Ectodermal cell (in vitro differentiated cells): Measurements from ENCODE around the gene PDE3A.
"Not testable (repeated sequence)": the region's sequence is repeated elsewhere in the genome, so short reads cannot be mapped to it uniquely, and the experiment has no call there.

Experiments
- H3K27ac ChIP-seq: 2 replicates; pipeline ENCODE4 v1.7.0; 2013; ENCODE audit warnings: mild to moderate bottlenecking, low read depth, low read length; ENCODE audit not compliant: insufficient read depth, poor library complexity, severe bottlenecking
- H3K27me3 ChIP-seq: 2 replicates; pipeline ENCODE4 v1.7.0; 2013; ENCODE audit warnings: mild to moderate bottlenecking, low read length; ENCODE audit not compliant: insufficient read depth, control insufficient read depth, poor library complexity, severe bottlenecking
- H3K36me3 ChIP-seq: one replicate; pipeline ENCODE4 v1.7.0; 2013; ENCODE audit warnings: low read length; ENCODE audit not compliant: control insufficient read depth, insufficient read depth
- H3K4me1 ChIP-seq: one replicate; pipeline ENCODE4 v1.7.0; 2013; ENCODE audit warnings: low read length; ENCODE audit not compliant: control insufficient read depth, insufficient read depth
- H3K4me3 ChIP-seq: 2 replicates; pipeline ENCODE4 v1.7.0; 2013; ENCODE audit warnings: low read depth, low read length, control low read depth; ENCODE audit not compliant: insufficient read depth
- H3K9me3 ChIP-seq: 2 replicates; pipeline ENCODE4 v1.7.0; 2013; ENCODE audit warnings: mild to moderate bottlenecking, low read length, moderate library complexity; ENCODE audit not compliant: control insufficient read depth
- WGBS, 2 experiments: methylation state at CpG; one replicate each; pipeline ENCODE4 v1.1.7; 2013; ENCODE audit warnings: missing lambda C conversion rate in 2 of 2; 5-methylcytosine and 5-hydroxymethylcytosine counted together

PDE3A gene

DNA sequence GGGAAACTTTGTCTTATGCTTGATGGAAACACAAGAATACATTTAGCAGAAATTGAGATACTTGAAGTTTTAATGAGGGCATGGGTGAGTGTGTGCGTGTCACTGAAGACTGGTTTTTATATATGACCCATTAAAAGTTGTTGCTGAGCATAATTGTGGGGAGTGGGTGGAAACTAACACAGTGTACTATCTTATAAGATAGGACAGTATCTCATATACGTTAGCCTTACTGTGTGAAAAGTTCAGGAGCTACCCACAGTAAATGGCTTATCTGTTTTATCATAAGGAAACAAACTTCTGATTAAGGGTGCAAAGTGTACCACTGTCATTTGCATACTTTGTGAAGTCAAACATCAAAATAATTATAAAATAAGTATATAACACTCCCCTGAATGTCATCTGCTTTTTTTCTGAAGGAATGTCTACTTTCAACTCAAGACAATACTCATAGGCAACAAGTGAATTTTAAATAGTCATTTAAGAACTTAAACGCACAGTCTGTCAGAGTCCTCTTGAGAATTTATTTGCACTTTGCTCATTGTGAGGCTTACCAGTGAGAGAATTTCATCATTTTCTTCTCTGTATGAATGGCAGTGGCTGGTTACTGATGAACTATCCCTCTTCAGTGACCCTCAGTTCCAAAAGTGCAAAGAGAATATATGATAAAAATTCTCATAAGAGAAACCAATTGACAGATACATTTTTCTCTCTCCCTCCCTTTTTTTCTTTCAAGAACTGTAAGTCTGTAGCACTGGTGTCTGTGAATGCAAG, 4.2 kb downstream of the PDE3A start:
- H3K4me1 ChIP-seq, result no peaks in the 10 kb centered on the region
- no peaks in the 10 kb centered on the region for H3K36me3 ChIP-seq
- H3K9me3 ChIP-seq, result no peaks in the 10 kb centered on the region
- peaks cover 26% of the 10 kb centered on the region for H3K27me3 ChIP-seq
- no peak overlapping the region for H3K4me3 ChIP-seq
- H3K27ac ChIP-seq, result no peak overlapping the region
- WGBS, 2 experiments, result 98 to 100% methylated on average over 2 to 3 of the region's 3 CpGs

DNA sequence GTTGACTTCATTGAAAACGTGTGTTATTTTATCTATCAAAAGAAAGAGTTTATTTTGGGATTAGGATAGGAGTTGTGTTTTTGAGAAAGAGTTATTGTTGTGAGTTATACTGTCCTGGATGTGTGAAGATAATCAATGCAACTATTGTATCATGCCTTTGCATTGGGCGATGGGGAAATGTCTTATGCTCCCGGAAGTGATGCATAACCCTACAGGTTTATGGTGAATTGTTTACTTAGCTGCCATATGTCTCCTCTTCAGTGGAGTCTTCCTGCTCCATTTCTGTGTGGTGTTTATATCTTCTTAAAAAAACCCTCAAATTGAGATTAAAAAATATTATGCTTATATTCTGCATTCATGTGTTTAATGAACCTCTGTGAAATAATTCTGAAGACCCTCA, 6.5 kb downstream of the PDE3A start:
- no peak overlapping the region for H3K4me3 ChIP-seq
- H3K27ac ChIP-seq, result no peak overlapping the region
- 81 to 83% methylated on average over 3 of the region's 3 CpGs for WGBS, 2 experiments
- peaks cover 18% of the 10 kb centered on the region for H3K27me3 ChIP-seq
- H3K4me1 ChIP-seq, result no peaks in the 10 kb centered on the region
- H3K36me3 ChIP-seq, result no peaks in the 10 kb centered on the region
- H3K9me3 ChIP-seq, result no peaks in the 10 kb centered on the region

DNA sequence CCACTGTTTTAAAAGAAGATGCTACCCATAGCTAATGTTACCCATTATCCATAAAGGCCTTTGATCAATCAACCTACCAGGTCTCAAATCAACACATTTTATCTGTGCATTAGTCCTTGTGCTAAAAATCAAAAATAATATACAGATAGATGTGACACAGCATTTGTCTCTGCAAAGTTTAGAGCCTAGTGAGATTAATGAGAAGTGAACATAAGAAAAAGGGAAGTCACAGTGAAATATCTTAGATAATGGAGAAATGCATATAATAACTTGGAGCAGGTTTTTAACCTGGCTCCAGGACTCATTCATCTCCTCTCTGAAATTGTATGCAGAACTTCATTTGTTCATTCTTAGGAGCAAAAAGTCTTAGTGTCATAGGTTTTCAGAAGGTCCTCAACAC, 7.2 kb downstream of the PDE3A start:
- Histone ChIP-seq H3K9me3 (no peaks in the 10 kb centered on the region), H3K36me3 (no peaks in the 10 kb centered on the region), H3K27ac (no peak overlapping the region), H3K4me3 (no peak overlapping the region), H3K4me1 (no peaks in the 10 kb centered on the region), H3K27me3 (peaks cover 10% of the 10 kb centered on the region)

DNA sequence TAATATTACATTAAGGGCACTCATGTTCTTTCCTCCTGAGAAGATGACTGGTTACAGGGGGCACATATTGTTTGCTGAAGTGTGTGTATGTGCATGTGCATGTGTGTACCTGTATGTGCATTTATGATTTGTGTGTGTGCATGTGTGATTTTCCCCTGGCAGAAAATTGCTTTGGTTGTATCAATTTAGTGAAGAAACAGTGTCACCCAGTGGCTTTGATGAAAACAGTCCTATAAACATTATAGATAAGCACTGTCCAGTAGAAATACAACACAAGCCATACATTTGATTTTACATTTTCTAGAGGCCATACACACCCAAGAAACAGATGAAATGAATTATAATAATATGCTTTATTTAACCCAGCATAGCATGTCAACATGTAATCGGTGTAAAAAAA, 8.6 kb downstream of the PDE3A start:
- Histone ChIP-seq H3K27ac (no peak overlapping the region), H3K4me3 (no peak overlapping the region), H3K4me1 (no peaks in the 10 kb centered on the region), H3K27me3 (no peaks in the 10 kb centered on the region), H3K9me3 (no peaks in the 10 kb centered on the region), H3K36me3 (no peaks in the 10 kb centered on the region)
- WGBS, 2 experiments, result 100% methylated on average over 1 of the region's 1 CpG; no CpG with 5 or more reads in 1 of the 2 experiments

DNA sequence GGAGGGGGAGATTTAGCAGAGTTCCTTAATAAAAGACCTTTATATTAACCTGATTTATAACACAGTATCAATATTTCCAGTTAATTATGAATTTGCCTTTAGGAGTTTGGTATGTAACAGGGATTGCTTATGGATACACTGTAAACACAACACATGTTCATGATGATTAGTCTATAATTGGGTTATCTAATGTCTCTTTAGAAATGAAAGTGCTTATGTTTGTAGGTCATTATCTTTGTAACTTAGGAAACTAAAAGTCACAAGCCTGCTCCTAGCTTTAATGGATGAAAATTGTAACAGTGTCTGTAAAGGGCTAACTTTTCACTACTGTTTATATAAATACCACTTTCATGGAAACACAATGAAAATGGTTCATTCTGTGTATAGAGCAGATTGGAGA, 9.4 kb downstream of the PDE3A start:
- no peaks in the 10 kb centered on the region for H3K27me3 ChIP-seq
- no peaks in the 10 kb centered on the region for H3K36me3 ChIP-seq
- H3K9me3 ChIP-seq, result no peaks in the 10 kb centered on the region
- H3K4me3 ChIP-seq, result no peak overlapping the region
- no peak overlapping the region for H3K27ac ChIP-seq
- no peaks in the 10 kb centered on the region for H3K4me1 ChIP-seq

DNA sequence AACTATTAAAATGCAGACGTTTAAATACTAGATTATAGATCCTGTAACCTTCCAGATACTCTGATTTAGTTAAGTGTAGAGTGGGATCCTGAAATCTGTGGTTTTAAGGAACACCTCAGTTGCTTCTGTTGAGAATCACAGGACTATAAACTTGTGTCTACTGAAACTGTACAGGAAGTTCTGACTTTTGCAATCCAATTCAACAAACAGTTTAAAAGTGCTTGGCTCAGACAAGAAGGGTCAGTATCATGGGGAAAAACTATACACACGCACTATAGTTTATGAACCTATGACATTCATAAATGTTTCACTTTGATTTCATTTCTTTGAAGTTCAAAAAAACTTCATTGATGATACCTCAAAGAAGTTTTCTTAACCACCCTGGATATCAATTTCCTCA, 13.8 kb downstream of the PDE3A start:
- Histone ChIP-seq H3K27me3 (no peaks in the 10 kb centered on the region), H3K27ac (no peak overlapping the region), H3K36me3 (no peaks in the 10 kb centered on the region), H3K4me1 (no peaks in the 10 kb centered on the region), H3K4me3 (no peak overlapping the region), H3K9me3 (no peaks in the 10 kb centered on the region)
- WGBS, 2 experiments, result 91 to 94% methylated on average over 1 to 2 of the region's 2 CpGs

DNA sequence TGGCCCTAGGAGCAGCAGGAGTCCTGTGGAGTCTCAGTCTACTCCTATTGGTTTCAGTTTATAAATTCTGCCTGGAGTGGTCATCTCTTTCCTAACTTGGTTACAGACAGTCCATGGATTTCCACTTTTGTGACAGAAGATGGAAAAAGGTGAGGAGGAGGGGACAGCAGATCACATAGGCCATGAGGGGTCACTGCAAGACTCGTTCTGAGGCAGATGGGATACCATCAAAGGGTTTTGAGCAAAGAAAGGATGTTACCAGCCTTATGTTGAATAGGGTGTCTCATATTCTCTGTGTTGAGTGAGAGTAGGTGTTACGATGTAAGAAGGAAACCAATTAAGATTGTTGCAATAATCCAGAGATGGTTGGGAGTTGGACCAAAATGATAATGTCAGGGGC, 15.3 kb downstream of the PDE3A start:
- no peaks in the 10 kb centered on the region for H3K4me1 ChIP-seq
- H3K4me3 ChIP-seq, result no peak overlapping the region
- H3K27me3 ChIP-seq, result no peaks in the 10 kb centered on the region
- no peaks in the 10 kb centered on the region for H3K9me3 ChIP-seq
- 82 to 91% methylated on average over 2 of the region's 2 CpGs for WGBS, 2 experiments
- no peaks in the 10 kb centered on the region for H3K36me3 ChIP-seq
- no peak overlapping the region for H3K27ac ChIP-seq

DNA sequence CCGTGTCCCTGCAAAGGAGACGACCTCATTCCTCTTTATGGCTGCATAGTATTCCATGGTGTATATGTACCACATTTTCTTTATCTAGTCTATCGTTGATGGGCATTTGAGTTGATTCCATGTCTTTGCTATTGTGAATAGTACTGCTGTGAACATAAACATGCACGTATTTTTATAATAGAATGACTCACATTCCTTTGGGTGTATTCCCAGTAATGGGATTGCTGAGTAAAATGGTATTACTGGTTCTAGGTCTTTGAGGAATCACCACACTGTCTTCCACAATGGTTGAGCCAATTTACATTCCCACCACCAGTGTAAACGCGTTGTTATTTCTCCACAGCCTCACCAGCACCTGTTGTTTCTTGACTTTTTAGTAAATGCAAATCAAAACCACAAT, 16.5 kb downstream of the PDE3A start:
- not testable (repeated sequence) for H3K9me3 ChIP-seq, H3K4me3 ChIP-seq, H3K27me3 ChIP-seq, H3K27ac ChIP-seq, H3K36me3 ChIP-seq, H3K4me1 ChIP-seq
- 85 to 94% methylated on average over 5 to 6 of the region's 6 CpGs for WGBS, 2 experiments

DNA sequence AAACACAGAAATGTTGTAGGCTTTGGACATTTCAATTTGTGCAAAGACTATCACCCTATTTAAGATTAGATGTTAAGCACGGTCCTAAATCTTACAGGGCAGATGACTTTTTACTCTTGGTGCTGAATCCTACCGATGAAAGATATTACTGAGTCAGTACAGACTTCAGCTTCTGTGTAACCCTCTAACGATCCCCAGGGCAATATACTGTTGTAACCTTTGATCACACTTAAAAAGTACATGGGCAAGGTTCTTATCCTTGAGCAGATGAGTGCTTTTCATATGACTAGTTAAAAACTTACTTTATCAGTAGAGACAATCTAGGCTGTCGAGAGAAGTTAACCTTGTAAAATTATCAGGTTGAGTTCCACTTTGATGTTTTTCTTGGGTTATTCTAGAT, 22.5 kb downstream of the PDE3A start:
- H3K4me3 ChIP-seq, result no peak overlapping the region
- WGBS, 2 experiments, result 94 to 96% methylated on average over 3 to 4 of the region's 4 CpGs

DNA sequence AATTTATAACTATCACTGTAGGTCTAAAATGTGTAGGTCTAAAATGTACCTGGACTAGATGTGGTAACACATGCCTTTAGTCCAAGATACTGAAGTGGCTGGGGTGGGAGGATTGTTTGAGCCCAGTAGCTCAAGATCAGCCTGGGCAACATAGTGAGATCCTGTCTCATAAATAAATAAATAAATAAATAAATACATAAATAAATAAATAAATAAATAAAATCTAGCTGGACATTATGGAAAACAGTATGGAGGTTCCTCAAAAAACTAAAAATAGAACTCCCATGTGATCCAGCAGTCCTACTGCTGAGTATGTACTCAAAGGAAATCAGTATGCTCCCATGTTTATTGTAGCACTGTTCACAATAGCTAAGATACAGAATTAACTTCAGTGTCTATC, 24.0 kb downstream of the PDE3A start:
- Histone ChIP-seq H3K9me3 (no peaks in the 10 kb centered on the region), H3K4me3 (no peak overlapping the region), H3K36me3 (no peaks in the 10 kb centered on the region), H3K27me3 (no peaks in the 10 kb centered on the region), H3K27ac (no peak overlapping the region), H3K4me1 (no peaks in the 10 kb centered on the region)

More for the DNA sequence above, 22.5 kb downstream of the PDE3A start:
- H3K9me3 ChIP-seq, result no peaks in the 10 kb centered on the region
- H3K36me3 ChIP-seq, result no peaks in the 10 kb centered on the region
- H3K27ac ChIP-seq, result no peak overlapping the region
- no peaks in the 10 kb centered on the region for H3K4me1 ChIP-seq
- H3K27me3 ChIP-seq, result no peaks in the 10 kb centered on the region

DNA sequence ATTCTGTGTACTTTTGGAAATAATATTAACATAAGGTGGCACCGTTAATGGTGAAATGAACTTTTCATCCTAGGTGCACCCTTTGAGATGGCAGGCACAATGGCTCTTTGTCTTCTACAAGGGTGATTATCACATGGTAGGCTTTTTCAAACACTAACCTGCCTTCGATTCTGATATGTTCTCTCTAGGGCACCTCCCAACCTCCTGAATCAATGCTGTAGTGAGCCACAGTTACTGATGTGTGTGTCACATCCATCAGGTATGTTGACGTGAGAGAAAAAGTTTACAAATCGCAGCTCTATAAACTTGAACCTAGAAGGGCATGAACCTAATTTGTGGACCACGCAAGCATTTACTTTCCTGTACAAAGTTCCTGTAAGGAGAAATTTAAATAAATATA, 25.4 kb downstream of the PDE3A start:
- H3K27me3 ChIP-seq, result no peaks in the 10 kb centered on the region
- H3K27ac ChIP-seq, result no peak overlapping the region
- H3K9me3 ChIP-seq, result no peaks in the 10 kb centered on the region
- 95 to 96% methylated on average over 5 of the region's 5 CpGs for WGBS, 2 experiments
- H3K36me3 ChIP-seq, result no peaks in the 10 kb centered on the region
- no peaks in the 10 kb centered on the region for H3K4me1 ChIP-seq
- H3K4me3 ChIP-seq, result no peak overlapping the region
